ENCODE results near the gene PXDN.
"Not testable (repeated sequence)": the region's sequence is repeated elsewhere in the genome, so short reads cannot be mapped to it uniquely, and the experiment has no call there.

PXDN gene

DNA sequence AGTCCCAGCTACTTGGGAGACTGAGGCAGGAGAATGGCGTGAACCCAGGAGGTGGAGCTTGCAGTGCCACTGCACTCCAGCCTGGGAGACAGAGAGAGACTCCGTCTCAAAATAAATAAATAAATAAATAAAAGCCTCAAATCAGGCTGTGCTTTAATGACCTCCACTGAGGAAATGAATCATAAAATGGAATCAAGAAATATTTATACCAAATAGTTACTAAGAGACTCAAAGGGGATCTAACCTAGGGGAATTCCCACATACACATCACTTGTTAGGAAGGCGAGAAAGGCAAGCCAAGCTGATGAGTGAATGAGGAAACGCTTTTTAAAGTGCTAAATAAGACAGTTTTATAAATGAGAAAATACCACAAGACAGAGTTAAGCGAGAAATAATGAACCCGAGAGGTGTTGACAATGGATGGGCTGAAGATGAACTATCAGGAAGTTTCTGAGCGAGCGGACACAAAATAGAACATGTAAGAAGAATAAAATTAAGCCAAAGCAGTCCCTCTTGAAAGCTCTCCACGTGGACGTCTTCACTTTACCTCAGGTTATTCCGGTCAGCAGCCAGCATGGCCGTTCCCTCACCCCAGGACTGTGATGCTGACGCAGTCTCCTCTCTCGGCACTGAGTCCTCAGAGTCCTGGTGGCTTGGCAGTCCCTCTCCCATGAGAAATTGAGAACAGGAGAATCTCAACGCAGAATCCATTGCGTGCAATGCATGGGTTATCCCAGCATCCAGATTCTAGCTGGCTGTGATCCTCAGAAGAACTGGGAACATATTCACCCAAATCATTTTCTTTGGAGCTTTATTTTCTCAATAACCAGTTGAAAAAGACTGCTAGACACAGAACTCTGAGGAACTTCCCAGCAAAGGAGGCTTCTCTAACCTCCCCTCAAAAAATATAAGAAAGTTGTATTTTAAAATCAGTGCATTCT lies 22.3 kb downstream of the PXDN start:
- no peak for DNase-seq

DNA sequence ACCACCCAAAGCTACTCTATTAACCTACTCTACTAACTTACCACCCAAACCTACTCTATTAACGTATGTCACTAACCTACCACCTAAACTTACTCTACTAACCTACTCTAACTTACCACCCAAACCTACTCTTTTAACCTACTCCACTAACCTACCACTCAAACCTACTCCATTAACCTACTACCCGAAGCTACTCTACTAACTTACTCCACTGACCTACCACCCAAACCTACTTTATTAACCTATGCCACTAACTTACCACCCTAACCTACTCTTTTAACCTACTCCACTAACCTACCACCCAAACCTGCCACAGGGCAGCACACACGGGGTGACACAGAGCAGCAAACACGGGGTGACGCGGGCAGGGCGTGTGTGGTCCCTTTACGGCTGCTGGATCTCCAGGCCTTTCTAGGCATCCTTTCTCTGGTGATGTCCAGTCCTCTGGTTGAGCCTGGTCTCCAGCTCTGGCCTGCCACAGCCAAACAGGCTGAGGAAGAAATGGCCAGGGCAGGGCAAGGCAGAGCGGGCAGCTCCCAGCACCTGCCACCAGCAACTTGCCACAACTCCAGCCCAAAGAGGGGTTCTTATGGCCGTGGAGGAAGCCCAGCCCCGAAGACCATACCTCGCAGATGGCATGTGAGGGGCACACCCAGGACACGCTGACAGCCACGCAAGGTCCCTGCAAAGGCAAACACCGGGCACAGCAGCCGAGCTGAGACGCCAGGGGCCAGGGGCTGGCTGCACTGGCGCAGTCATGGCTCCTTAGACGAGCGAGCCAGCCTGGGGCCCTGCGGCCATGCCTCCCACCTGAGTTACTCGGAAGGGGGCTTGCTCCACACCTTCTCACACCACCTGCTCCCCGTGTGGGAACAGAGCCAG lies 25.7 kb downstream of the PXDN start:
- no peak for DNase-seq

DNA sequence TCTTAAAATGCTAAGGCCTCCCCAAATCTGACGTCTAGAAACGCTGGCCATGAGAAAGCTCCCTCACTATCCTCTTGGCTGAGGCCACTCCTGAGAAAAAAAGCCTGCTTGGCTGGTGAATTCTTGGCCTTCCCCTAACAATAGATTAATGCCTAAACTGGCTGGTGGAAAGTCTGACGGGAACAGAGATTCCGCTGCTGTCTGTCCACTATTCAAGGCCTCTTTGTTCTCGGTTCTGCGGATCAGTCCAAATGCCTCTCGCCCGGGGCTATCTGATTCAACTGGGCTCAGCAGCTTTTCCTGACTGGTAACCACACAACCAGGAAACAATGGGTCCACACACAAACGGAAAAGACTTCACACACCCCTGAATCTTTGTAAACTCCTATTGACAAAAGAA lies 27.2 kb downstream of the PXDN start:
- no peak for DNase-seq

DNA sequence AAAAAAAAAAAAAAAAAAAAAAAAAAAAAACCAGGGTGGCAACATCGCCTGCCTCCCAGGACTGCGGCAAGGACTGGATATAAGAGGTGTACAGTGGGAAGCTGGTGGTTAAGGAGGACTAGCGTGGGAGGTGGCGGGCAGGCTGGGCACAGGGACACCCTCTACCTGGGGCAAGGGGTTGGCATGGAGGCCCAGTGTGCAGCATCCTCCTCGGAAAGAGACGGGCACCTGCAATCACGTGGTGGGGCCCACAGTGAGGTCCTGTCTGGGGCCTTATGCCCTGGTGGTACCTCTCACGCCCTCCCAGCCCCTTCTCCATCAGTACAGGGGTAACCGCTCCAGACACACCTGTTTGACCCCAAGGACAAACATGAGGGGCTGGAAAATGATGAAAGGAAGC lies 27.9 kb downstream of the PXDN start:
- no peak for DNase-seq

DNA sequence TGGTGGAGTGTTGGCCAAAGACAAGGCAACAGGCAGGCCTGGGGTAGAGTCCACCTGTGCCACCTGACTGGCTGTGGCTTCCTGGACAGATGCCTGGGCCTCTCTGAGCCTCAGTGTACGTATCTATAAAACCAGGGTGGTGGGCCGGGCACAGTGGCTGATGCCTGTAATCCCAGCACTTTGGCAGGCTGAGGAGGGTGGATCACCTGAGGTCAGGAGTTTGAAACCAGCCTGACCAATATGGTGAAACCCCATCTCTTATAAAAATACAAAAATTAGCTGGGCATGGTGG lies 28.4 kb downstream of the PXDN start:
- DNase-seq = not testable (repeated sequence)

DNA sequence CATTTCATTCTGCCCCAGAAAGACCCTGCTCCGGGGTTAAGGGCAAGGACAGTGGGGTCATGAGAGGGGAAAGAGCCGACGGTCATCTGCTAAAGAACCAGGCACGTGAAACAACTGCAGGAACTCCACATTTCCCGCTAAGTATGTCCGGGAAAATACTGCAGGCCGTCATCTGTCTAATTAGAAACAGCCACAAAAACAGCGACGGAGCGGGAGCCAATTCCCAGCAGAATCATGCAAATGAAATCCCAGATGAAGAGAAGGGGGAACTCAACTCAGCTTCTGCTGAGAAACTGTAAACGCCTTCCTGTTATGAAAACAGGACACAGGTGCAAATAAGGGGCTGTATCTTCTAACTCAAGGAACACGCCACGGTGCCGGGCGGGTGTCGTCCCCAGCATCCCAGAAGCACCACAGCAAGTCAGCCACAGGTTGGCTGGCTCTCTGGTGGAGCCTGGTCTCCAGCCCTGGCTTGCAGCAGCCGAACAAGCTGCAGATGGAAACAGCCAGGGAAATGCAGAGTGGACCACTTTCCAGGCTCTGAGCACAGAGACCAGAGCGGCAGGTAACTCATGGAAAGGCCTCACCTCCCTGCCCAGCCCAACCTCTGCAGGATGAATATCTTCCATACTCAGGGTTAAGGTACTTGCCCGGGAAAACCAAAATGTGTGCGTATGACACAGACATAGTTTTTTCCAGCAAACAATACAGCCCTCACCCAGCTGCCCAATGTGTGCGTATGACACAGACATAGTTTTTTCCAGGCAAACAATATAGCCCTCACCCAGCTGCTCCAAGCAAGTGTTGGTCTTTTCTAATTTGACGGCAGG lies 28.9 kb downstream of the PXDN start:
- no peak for DNase-seq

DNA sequence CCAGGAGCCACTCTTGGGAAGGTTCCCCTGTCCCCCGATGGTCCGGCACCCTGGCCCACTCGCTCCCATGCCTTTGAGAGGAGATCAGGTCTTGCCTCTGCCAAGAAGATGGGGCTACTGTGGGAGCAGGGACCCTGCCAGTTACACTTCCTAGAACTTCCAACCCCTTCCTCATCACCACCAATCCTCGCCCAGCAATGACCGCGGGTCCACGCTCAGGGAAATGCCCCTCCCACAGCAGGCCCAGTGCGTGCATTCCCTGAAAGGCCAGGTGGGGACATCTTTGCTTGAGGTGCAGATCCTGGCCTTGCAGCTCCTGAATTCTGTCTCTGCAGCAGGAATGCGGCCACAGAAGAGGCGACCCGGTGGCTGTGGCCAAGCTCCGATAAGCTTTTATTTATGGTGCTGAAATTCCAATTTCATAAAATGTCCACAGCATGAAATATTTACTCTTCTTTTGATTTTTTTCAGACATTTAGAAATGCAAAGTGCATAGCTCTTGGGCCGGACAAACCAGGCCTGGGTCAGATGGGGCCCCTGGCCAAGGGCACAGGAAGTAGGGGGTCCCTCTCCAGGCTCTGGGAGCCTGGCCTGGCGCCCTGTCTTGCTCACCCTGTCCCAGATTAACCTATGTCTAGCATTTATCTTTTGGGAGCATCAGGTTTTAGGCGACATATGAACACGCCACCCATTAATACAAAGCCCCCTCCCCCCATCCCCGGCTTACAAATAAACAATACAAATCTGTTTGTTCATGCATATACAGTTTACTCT lies 29.8 kb downstream of the PXDN start:
- DNase-seq = no peak

DNA sequence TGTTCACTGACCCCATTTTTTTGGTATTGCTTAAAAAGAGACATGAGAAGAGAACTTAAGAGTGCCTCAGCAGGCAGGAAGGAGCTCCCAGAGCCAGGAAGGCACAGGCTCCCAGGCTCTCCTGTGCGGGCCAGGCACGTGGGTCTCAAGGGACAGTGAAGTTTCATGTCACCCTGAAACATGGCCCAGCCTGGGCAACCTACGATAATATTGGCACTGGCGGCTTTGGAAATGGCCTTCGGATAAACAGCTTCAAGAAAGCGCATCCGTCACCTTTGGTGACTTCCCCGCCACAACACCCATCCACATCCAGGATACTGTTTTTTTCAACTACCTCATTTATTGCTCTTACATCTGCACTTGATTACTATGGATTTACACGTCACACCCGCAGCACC lies 30.5 kb downstream of the PXDN start:
- DNase-seq = no peak

DNA sequence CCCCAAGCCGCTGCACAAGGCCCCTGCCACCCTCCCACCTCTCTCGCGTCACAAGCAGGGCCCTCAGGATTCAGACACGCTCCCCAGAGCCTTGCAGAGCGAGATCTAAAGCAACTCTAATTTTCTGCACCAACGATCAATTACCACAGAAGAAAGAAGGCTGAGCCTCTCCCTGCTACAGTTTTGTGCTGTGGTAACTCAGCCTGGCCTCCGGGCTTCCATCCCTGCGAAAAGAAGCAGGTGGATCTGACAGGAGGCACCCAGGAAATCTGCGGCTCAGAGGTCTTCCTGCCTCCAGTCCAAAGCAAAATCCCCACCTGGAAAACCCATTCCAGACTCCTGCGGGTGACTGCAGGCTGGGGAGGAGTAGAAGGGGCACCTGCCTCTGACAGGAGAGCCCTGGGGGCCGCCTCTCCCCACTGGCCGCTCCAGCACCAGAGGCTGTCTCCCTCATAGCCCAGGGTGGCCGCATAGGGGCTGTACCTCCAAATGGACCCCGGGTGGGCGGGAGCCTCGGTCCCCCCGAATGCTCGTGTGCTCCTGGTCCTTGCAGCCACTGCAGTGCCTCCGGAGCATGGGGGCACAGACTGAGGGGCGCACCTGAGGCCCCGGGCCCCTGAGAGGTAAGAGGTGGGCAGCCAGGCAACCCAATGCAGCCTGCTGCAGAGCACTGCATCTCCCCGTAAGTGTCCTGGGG lies 31.0 kb downstream of the PXDN start:
- DNase-seq = no peak

DNA sequence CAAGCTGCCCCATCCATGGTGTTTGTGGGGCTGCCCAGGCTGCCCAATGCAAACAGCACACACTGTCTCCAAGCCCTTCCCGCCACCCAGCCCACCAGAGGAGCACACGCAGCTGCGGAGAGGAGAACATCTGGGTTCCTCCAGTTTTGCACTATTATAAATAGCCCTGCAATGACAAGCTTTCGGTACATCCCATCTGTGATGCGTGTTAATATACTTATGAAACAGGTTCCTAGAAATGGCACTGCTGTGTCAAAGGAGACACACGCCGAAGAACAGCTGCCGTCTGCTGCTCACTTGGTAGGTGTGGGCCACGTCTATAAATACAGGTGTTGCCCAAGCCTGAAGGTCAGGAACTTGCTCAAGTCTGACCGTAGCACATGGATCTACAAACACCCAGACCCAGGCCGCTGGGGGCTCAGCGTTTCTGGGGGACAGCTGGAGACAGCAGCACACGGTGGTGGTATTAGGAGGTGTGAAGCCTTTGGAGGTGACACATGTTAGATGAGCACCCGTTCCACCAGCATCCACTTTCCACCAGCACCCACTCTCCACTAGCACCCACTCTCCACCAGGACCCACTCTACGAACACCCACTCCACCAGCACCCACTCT lies 34.3 kb downstream of the PXDN start:
- no peak for DNase-seq

DNA sequence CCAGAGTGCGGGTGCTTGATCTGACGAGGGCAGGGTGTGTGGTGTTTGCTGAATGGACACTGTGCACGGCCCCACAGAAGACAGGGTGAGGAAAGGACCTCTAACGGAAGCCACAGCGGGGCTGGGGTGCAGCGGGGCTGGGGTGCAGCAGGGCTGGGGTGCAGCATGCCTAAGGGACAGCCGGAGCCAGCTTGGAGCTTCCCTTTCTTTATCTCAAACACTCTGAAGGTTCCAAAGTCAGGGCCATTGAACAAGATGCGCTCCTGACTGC lies 35.0 kb downstream of the PXDN start:
- DNase-seq = no peak

DNA sequence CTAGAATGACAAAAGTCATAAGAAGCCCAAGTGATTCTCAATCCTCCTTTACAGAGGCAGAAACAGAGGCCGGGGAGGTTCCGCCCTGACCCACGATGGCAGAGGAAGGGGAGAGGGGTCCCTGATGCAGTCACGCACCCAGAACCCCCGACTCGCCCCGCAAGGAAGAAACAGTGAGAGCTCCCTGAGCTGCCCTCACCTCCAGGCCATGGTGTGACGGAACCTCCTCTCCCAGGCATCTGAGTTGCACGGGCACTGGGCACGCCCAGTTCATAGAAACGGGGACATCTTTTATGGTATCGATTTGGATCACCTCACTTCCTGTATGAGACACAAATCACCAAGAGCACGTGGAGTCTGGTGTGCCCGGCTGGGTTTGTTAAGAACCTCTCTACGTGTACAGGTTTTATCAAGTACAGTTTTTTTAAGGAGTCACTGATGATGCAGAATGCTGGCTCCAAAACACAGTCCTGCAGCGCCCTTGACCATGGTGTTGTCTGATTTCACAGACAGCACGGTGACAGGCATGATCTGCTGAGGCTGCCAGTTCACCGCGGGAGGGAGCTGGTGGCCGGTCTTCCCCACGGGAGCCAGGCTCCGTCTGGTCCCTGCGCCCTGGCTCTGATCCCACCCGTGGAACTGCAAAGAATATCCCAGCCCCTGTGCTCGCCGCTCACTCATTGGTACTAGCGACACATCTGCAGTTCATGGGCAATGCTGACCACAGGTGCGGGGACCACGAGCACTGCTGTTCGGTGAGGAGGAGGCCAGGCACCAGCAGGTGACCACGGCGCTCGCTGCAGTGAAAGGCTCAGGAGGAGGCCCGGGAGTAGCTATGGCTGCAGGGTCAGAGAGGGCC lies 35.6 kb downstream of the PXDN start:
- DNase-seq = no peak

DNA sequence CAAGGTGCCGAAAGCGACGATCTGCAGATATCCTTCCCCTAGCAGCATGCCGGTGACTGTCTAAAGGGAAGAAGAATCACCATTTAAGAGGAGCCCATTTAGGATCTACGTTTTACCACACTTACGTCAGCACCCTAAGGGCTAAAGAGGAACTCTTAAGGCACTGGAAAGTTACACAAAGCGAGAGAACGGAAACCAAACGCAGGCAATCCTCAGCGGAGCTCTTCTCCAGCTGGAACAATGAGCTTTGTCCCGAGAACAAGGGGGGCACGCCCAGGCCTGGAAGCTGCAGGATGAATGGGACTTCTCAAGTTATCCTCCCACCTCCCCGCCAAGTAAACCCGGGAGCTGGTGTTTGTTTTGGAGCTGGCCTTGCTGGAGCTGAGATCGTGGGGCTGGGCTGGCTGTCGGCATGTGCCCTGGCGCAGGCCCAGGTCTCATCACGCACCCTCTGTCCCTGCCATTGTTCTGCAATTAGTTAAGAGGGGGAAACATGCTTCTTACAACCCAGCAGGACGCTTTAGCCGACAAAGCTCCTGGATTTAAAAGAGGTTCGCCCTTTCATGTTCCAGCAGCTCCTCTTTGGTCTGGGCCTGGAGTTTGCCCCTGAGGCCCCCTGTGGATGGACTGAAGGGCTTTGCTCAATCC lies 36.4 kb downstream of the PXDN start:
- no peak for DNase-seq

DNA sequence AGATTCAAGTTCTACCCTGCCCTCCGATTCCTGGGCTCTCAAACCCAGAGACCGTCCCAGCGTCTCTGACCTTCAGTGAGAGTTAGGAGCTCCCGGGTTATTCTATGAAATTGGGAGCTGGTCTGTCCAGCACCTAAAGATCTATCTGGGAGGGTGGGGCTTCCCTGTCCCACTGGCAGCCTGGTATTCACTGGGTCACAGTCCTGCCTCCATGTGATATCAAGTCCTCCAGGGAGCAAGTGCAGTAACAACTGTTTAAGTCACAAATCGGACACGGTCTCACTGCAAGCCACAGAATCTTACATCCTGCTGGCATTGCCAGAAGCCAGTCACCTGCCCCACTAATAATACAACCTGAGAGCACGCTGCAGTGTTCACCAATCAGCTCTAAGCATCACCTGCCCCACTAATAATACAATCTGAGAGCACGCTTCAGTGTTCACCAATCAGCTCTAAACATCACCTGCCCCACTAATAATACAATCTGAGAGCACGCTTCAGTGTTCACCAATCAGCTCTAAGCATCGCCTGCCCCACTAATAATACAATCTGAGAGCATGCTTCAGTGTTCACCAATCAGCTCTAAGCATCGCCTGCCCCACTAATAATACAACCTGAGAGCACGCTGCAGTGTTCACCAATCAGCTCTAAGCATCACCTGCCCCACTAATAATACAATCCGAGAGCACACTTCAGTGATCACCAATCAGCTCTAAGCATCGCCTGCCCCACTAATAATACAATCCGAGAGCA lies 38.0 kb downstream of the PXDN start:
- DNase-seq = peak; percentile 32

DNA sequence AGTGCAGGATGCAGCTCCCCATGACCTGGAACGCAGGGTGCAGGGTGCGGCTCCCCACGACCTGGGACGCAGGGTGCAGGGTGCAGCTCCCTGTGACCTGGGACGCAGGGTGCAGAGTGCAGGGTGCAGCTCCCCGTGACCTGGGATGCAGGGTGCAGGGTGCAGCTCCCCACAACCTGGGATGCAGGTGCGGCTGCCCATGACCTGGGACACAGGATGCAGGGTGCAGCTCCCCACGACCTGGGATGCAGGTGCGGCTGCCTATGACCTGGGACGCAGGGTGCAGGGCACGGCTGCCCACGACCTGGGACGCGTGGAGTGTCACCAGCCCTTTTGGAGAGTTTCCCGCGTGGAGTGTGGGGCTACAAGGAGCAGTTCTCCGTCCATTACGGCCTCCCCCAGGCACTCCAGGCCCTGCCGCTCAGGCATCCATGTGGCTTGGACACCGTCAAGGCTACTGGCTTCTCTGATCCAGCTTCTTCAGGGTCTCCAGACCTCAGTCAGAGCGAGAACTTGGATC lies 38.7 kb downstream of the PXDN start:
- no peak for DNase-seq

DNA sequence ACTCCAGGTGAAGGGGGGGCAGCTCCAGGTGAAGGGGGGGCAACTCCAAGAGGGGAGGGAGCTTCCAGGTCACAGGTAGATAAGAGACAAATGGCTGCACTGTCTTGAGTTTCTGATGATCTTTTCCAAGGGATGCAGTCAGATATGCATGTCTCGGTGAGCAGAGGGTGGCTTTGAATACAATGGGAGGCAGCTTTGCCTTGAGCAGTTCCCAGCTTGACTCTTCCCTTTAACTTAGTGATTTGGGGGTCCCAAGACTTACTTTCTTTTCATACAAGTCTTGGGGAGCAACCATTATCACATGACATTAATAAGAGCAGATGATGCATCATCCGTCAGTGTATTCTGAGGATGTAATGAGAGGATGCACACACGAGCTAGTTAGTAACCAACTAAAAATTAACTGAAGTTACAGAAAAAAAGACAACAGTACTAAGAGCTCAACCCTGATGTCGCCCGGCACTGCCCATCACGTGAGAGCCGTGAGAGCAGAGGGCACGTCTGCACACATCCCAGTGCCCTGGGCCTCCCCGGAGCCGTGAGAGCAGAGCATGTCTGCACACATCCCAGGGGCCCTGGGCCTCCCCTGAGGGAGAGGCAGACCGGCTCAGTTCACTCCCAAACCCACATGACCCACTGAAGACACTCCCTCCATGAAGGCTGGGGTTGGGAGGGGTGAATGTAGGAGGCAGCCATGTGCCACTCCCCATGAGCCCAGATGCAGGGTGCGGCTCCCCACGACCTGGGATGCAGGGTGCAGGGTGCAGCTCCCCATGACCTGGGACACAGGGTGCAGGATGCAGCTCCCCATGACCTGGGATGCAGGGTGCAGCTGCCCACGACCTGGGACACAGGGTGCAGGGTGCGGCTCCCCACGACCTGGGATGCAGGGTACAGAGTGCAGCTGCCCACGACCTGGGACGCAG lies 39.4 kb downstream of the PXDN start:
- DNase-seq = no peak

DNA sequence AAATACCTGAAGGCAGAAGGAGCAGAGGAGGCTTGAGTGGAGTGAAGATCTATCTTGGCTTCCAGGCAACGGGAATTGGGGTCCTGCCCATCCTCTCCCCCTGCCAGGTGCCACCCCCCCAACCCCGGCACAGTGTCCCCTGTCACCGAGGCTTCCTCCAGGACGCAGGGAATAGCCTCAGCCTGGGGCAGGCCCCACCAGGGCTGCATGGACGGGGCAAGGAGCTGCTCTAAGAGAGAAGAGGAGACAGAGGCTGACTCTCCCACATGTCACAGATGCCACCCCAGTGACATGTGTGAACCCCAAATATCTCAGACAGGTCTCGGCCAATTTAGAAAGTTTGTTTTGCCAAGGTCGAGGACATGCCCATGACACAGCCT lies 42.1 kb downstream of the PXDN start:
- no peak for DNase-seq
